GM12892 (cell line): ENCODE measurements around the gene SLC6A17.

Experiments used
- DNase-seq: peaks from one replicate; pipeline ENCODE4 v3.0.0; 2011; ENCODE audit not compliant: insufficient read length
- FAIRE-seq: peaks from 2 replicates; lab custom pipeline; 2011; peaks lifted over from hg19 to GRCh38; lab: Jason Lieb, UNC
- POLR2A ChIP-seq: IDR thresholded peaks from 2 replicates; pipeline ENCODE4 v1.6.1; 2011; ENCODE audit warnings: low read depth, low read length, control low read depth
- POLR2AphosphoS5 ChIP-seq: IDR thresholded peaks from 2 replicates; pipeline ENCODE4 v1.6.1; 2011; ENCODE audit warnings: low read depth, low read length, control low read depth
- TAF1 ChIP-seq: IDR thresholded peaks from 2 replicates; pipeline ENCODE4 v1.6.1; 2011; ENCODE audit warnings: low read depth, mild to moderate bottlenecking, control low read depth, low read length, borderline replicate concordance

SLC6A17 gene

DNA sequence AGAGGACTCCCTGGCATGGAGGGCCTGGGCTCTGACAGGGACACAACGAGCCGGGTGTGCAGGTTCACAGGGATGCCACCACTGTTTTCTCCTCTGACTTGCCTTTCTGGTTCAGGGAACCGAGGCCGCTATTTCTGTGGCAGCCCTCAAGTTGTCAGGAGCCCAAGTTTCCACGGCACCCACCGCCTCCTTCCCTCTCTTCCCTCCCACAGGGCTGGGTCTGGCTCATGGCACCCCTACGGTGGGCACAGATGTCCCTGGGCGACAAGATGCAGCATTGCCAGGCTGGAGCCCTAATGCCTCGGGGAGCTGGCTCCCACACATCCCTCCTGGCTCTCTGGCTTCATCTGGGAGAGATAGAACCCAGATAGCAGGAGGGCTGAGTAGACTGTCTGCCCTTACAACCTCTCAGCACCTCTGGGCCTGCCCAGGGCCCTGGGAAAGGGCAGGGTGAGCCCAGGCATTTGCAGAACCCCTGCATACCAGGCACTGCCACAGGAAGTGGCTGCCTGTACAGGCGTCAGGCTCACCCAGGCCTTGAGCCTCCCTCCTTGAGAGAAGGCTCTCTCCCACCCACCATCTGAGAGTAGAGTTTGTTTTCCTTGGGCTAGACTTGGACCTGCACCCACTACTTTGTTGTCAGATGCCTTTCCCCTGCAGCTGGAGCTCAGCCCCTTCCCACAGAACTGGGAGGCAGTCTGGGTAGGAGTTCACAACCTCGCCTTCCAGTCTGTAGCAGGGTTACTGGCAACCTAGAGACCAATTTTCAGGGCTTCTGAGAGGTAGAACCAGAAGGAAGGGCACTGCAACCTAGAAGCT is 80.3 kb downstream of the SLC6A17 start:
- TF ChIP-seq TAF1: no peak
- no peak for TF ChIP-seq POLR2AphosphoS5
- FAIRE-seq: no peak
- no peak for DNase-seq

DNA sequence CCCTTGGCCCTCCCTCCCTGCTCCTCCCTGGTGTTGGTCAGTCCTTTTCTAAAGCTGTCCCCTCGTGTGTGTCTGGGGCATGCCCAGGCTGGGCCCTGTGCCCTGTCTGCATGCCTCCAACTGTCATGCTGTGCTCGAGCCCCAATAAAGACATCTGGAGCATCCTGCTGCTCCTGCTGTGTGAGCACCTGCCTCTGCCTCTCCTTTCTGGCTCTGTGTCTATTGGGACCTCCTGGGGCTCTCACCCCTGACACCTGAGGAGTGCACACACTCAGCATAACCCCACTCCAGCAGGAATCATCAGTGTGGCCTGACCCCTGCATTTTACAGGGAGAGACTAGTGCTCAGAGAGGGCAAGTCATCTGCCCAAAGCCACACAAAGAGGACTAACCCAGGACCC is 83.6 kb downstream of the SLC6A17 start:
- TF ChIP-seq TAF1 (no peak), POLR2A (no peak), POLR2AphosphoS5 (no peak)
- FAIRE-seq (no peak), DNase-seq (no peak)

DNA sequence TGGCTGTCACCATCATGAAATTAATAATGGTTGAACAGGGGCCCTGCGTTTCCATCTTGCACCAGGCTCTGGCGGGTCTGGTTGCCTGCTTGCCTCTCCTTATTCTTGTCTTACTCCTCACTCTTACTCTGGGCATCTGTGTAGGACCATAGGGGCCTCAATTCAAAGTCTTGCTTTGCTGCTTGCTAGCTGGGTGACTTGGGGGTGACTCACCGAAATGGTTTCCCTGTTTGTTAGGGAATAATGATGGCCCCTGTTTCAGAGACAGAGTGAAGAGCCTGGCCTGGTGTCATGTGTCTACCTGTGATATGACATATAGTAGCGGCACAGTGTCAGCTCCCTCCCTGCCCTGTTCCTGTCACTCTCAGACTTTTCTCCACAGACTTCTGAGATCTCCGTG is 84.4 kb downstream of the SLC6A17 start:
- FAIRE-seq (no peak), DNase-seq (no peak)
- TF ChIP-seq POLR2A (no peak), POLR2AphosphoS5 (no peak), TAF1 (no peak)

GRCh38 chr1:110235181-110235833 is 85.0 kb downstream of the SLC6A17 start:
- FAIRE-seq (peak; percentile 40), DNase-seq (no peak)
- no peak for TF ChIP-seq POLR2A

- DNase-seq: no peak
- peak; percentile 21 for FAIRE-seq
- TF ChIP-seq TAF1: no peak
- no peak for TF ChIP-seq POLR2AphosphoS5
- no peak for TF ChIP-seq POLR2A
Measured at GRCh38 chr1:110235834-110236682, 85.8 kb downstream of the SLC6A17 start.

- FAIRE-seq (no peak), DNase-seq (no peak)
- TF ChIP-seq POLR2A: no peak
- no peak for TF ChIP-seq POLR2AphosphoS5
- no peak for TF ChIP-seq TAF1
Measured at GRCh38 chr1:110237386-110238152, 87.3 kb downstream of the SLC6A17 start.

DNA sequence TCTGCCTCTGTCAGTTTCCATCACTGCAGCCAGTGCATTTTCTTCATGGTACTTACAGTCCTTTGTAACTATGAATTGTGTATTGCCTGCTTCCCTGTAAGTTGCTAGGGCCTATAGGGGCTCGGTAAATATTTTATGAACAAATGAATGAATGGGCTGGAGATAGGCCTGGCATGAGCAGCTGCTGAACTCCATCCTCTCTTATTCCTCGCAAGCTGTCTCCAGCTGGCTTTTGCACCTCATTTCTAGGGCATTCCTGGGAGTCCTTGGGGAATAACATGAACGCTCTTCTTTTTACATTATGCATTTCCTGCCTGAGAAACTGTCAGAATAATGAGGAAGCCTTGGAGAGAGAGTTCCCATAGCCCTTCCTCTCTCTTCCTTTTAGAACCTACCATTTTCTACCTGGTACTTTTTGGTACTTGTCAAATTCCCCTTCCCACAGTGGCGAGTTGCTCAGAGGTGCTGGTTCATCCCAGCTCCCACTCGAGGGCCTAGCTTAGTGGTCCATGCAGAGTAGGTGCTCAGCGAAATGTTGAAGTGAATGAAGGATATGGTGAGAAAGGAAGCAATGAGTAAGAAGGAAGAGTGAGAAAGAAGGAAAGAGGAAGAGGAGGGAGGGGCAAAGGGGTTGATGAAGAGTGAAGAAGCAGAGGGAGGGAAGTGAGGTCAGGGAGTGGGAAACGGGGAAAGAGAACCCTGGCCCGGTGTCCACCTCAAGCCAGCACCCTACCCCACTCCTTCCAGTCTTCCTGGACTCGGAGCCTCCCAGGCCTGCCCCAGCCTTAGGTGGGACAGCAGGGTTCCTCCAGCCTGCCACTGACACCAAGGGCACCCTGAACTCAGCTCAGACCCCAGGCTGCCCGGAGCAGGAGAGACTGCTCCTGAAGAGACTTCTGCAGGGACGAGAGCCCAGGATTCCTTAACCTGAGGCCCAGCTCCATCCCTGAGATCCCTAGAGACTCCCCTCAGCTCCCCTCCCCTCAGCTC is 89.4 kb downstream of the SLC6A17 start:
- FAIRE-seq (peak; percentile 69), DNase-seq (no peak)
- TF ChIP-seq POLR2A: no peak

DNA sequence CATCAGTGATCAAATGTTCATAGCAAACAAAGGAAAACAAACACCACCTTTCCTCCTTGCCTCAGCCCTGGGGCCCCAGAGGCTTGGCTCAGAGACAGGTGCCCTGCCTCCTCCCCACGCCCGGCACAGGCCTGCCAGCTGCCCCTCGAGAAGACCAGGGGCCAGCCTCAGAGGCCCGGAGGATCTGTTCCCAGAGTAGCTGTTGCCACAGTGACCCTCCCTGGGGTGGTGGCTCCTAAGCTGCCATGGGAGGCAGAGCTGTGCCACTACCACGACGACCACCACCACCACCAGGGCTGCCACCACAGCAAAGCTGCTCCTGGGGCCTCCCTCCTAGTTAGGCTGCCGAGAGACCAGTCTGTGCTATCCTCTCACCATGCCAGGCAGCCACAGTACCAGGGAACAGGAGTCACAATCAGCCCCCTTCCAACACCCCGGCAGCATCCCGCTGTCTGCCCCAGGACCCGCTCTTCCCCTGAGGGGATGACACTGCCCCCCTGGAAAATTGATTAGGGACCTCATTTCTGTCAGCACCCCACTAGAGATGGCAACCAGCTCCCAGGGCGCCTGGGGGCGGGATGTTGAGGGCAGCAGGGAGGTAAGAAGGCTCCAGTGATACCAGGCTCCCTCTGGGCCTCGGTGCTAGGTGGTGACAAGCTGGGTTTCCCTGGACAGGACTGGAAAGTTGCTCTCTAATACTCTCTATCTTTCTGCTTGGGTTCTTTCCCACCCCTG is 90.3 kb downstream of the SLC6A17 start:
- DNase-seq: no peak

GRCh38 chr1:110241516-110241915 is 91.2 kb downstream of the SLC6A17 start:
- TF ChIP-seq POLR2AphosphoS5 (no peak), TAF1 (no peak), POLR2A (no peak)

More for the DNA sequence above, 90.3 kb downstream of the SLC6A17 start:
- no peak for FAIRE-seq
- no peak for TF ChIP-seq POLR2AphosphoS5
- TF ChIP-seq TAF1: no peak
- TF ChIP-seq POLR2A: no peak

More at GRCh38 chr1:110241516-110241915, 91.2 kb downstream of the SLC6A17 start:
- FAIRE-seq: no peak
- DNase-seq: no peak
